Testis (tissue), 3 donors: ENCODE results near the gene TRIO. TPM values are rescaled to one million over a fixed set of nuclear protein-coding genes. Genes with fewer than 3 reads are reported as not detected.

ENCODE experiments used
- DNase-seq: peaks from one replicate; pipeline ENCODE4 v3.0.0-alpha.2; 2019
- H3K27ac ChIP-seq, 2 donors: fragments of 200-600 bp; sonication (generic); one replicate each; pipeline ENCODE4 v1.5.1; 2019
- H3K27me3 ChIP-seq: fragments of 200-600 bp; sonication (generic); one replicate; pipeline ENCODE4 v1.5.1; 2019
- H3K36me3 ChIP-seq: fragments of 200-600 bp; sonication (generic); one replicate; pipeline ENCODE4 v1.5.1; 2017; ENCODE audit warnings: low read depth; ENCODE audit errors: missing control alignments
- H3K4me1 ChIP-seq: fragments of 200-600 bp; sonication (generic); one replicate; pipeline ENCODE4 v1.5.1; 2019
- H3K4me3 ChIP-seq, 2 donors: fragments of 200-600 bp; sonication (generic); one replicate each; pipeline ENCODE4 v1.5.1; 2017 to 2019
- H3K9me3 ChIP-seq: fragments of 200-600 bp; sonication (generic); one replicate; pipeline ENCODE4 v1.5.1; 2017
- POLR2A ChIP-seq: fragments of 450-650 bp; IDR thresholded peaks from one replicate; pipeline ENCODE4 v1.6.1; 2017; ENCODE audit warnings: antibody characterized with exemption, mild to moderate bottlenecking, moderate library complexity
- WGBS, 2 donors: methylation state at CpG; one replicate each; pipeline ENCODE4 v1.1.5; 2018; 5-methylcytosine and 5-hydroxymethylcytosine counted together
- intact Hi-C: fragments of 100-400 bp; cut with DNase I; formaldehyde crosslinking; loops from one replicate; pipeline ENCODE4 v1.15.1; 2023; ENCODE audit warnings: low total_unique reads
- polyA plus RNA-seq: library from polyadenylated mRNA; stranded (reverse); fragments of 350-450 nt; fragmentation: Illumina TruSeq; extraction: RNeasy Lipid Tissue Mini Kit (QIAGEN cat#74804); gene quantifications from one replicate; pipeline ENCODE4 v1.2.3, GENCODE V29; 2014; ENCODE audit warnings: low read depth, low replicate concordance; ENCODE audit not compliant: insufficient read depth
- total RNA-seq, 2 donors: library from RNA; depleted of rRNA; stranded (reverse); fragments of >200 nt; gene quantifications; one replicate each; pipeline ENCODE4 v1.2.3, GENCODE V29; 2016
- TF ChIP-seq, protein P1 (sequence below), 3 experiments: fragments of 450-650 bp in 2 of 3; fragments of 200-600 bp in 1 of 3; sonication (generic) in 1 of 3; IDR thresholded peaks; one replicate each; pipeline ENCODE4 v1.5.1; 2016 to 2019; ENCODE audit warnings: antibody characterized with exemption in 3 of 3, mild to moderate bottlenecking in 2 of 3, moderate library complexity in 1 of 3

Gene TRIO
- total and polyA plus RNA-seq, 3 donors from 2014 or later = 47.2 to 295 (median 249) TPM

DNA sequence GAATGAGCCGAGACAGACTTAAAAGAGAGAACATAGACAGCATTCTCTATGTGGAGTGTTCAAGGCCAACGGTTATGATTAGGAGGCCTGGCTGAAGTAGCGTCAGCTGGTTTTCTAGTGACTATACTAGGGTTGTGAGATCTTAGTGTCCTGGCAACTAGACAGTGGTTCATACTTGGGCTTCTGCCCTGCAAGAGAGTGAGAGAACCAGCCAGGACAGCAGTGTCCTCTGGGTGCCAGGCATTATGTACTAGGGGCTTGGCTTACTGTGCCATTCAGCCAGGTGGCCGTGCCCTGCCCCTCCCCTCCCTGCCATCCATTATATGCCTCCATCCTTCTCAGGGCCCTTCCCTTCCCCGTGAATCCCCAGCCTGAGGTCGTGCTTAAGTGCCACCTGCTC lies 56.8 kb downstream of the TRIO start:
- intact Hi-C loops = no loop called here
- no peaks in the 10 kb centered on the region for H3K27me3 ChIP-seq
- peaks cover 42% of the 10 kb centered on the region for H3K4me1 ChIP-seq
- H3K27ac ChIP-seq = peak overlapping the region; percentile 20 to 78
- H3K4me3 ChIP-seq = no peak overlapping the region
- H3K36me3 ChIP-seq = no peaks in the 10 kb centered on the region
- 32 to 50% methylated on average over 6 of the region's 6 CpGs for WGBS, 2 donors
- H3K9me3 ChIP-seq = no peaks in the 10 kb centered on the region
- peak; percentile 85 for DNase-seq
- no peak for TF ChIP-seq POLR2A
- TF ChIP-seq, protein P1, sequence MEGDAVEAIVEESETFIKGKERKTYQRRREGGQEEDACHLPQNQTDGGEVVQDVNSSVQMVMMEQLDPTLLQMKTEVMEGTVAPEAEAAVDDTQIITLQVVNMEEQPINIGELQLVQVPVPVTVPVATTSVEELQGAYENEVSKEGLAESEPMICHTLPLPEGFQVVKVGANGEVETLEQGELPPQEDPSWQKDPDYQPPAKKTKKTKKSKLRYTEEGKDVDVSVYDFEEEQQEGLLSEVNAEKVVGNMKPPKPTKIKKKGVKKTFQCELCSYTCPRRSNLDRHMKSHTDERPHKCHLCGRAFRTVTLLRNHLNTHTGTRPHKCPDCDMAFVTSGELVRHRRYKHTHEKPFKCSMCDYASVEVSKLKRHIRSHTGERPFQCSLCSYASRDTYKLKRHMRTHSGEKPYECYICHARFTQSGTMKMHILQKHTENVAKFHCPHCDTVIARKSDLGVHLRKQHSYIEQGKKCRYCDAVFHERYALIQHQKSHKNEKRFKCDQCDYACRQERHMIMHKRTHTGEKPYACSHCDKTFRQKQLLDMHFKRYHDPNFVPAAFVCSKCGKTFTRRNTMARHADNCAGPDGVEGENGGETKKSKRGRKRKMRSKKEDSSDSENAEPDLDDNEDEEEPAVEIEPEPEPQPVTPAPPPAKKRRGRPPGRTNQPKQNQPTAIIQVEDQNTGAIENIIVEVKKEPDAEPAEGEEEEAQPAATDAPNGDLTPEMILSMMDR (IDR thresholded peaks at IDR 0.05) = no peak

DNA sequence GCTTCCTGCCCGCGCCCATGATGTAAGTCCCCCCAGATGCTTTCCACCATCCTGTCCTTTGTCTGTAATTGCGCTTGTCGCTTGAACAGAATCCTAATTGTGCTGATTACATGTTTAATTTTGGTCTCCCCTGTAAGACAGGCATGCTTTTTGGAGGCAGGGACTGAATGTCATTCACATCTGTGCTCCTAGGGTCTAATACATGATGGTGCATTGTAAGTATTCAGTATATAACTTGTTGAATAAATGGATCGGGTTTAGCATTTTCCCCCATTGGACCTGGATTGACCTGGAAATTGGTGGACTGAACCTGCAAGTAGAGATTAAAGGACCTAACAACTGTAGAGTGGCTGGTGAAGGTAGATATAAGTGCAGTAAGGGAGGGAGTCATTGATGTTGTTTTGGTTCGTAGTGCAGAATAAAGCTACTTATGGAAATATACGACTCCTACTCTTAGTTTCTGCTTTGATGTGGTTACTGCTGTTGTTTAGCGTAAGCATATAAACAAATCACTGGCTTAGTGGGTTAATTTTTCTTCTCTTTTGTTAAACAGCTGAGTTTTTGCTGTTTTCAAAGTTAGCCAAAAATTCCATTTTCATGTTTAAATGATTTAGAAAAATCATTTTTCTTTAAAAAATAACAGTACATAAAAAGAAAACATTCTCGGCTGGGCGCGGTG lies 57.3 kb downstream of the TRIO start:
- H3K4me3 ChIP-seq = no peak overlapping the region
- H3K27ac ChIP-seq = peak overlapping the region; percentile 20 to 78
- WGBS, 2 donors = 75 to 80% methylated on average over 11 of the region's 11 CpGs
- DNase-seq = no peak
- no peaks in the 10 kb centered on the region for H3K27me3 ChIP-seq
- TF ChIP-seq, protein P1 (IDR thresholded peaks at IDR 0.05) = no peak
- no peak for TF ChIP-seq POLR2A
- no peaks in the 10 kb centered on the region for H3K9me3 ChIP-seq
- intact Hi-C loops = no loop called here
- H3K36me3 ChIP-seq = no peaks in the 10 kb centered on the region
- peaks cover 47% of the 10 kb centered on the region for H3K4me1 ChIP-seq

DNA sequence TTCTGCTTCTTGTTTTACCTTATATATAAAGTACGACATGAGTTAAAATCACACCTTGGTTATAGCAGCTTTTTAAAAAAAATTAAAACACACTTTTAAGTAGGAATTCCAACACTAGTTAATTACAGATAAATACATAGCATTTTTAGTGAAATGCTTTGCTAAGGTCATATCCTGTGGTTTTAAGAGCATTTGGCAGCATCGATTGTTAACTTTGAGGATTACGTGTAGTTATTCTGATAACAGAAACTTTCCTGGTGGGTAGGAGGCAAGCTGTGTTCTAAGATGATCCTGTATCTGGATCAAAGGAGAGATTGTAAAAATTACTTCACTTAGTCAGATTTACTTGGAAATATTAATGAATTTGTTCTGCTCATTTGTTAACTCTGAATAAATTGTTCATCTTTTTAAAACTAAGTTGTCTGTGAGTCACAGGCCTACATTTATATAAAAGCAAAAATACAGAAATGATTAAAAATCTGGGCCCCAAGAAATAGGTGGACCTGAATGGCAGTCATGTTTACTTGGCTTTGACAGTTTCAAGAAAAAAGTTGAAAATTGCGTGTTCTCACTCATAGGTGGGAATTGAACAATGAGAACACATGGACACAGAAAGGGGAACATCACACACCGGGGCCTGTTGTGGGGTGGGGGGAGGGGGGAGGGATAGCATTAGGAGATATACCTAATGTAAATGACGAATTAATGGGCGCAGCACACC lies 58.3 kb downstream of the TRIO start:
- Histone ChIP-seq H3K4me3 (no peak overlapping the region), H3K27ac (peak overlapping the region in 1 of 2 donors; percentile 78), H3K36me3 (no peaks in the 10 kb centered on the region), H3K9me3 (no peaks in the 10 kb centered on the region), H3K4me1 (peaks cover 47% of the 10 kb centered on the region), H3K27me3 (no peaks in the 10 kb centered on the region)
- intact Hi-C loops = no loop called here
- DNase-seq = no peak
- WGBS, 2 donors = 67 to 73% methylated on average over 7 of the region's 7 CpGs
- TF ChIP-seq, protein P1 (IDR thresholded peaks at IDR 0.05) = no peak
- no peak for TF ChIP-seq POLR2A

DNA sequence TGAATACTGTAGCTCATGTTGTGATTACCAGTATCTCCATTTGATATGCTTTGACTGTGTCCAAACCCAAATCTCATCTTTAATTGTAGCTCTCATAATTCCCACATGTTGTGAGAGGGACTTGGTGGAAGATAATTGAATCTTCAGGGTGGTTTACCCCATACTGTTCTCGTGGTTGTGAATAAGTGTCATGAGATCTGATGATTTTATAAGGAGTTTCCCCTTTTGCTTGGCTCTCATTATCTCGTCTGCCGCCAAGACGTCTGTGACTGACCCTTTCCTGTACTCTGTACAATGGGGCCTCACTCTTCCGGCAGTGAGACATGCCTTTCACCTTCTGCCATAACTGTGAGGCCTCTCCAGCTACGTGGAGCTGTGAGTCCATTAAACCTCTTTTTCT lies 59.3 kb downstream of the TRIO start:
- H3K4me1 ChIP-seq = peaks cover 41% of the 10 kb centered on the region
- no peak overlapping the region for H3K4me3 ChIP-seq
- no peaks in the 10 kb centered on the region for H3K27me3 ChIP-seq
- peak overlapping the region in 1 of 2 donors; percentile 79 for H3K27ac ChIP-seq
- no peak for TF ChIP-seq POLR2A
- TF ChIP-seq, protein P1 (IDR thresholded peaks at IDR 0.05) = no peak
- WGBS, 2 donors = 64 to 71% methylated on average over 6 of the region's 6 CpGs
- H3K36me3 ChIP-seq = no peaks in the 10 kb centered on the region
- H3K9me3 ChIP-seq = no peaks in the 10 kb centered on the region
- intact Hi-C loops = no loop called here
- DNase-seq = no peak
